GM12878 (cell line): ENCODE data around the gene FEV. TPM values are rescaled to one million over a fixed set of nuclear protein-coding genes. Genes with fewer than 3 reads are reported as not detected.

Source experiments
- ATAC-seq: fragments of 200-7000 bp; cut with Tn5 transposase; 3 replicates; pipeline ENCODE4 v1.9.1; 2020; ENCODE audit warnings: mild to moderate bottlenecking, moderate library complexity
- BruUV-seq: library from RNA; stranded (reverse); fragments of 400-500 nt; replicated peaks from 2 replicates; lab custom pipeline; 2021; lab: Mats Ljungman, UMichigan
- CTCF ChIA-PET: fragments of 300-600 bp; sonication (Branson Sonifier 250); formaldehyde crosslinking; extraction: SDS; loops from one replicate; lab custom pipeline; 2021; ENCODE audit warnings: inconsistent platforms; lab: Yijun Ruan, JAX
- POLR2A ChIA-PET: fragments of 350-600 bp; formaldehyde crosslinking; extraction: SDS; loops from one replicate; lab custom pipeline; 2021; ENCODE audit warnings: inconsistent platforms; lab: Charles Lee
- RAD21 ChIA-PET: fragments of 300-600 bp; sonication (Branson Sonifier 250); formaldehyde crosslinking; loops from one replicate; lab custom pipeline; 2023; ENCODE audit warnings: antibody characterized with exemption; ENCODE audit not compliant: unreplicated experiment; lab: Charles Lee
- SMC1A ChIA-PET: fragments of 300-600 bp; sonication (Branson Sonifier 250); formaldehyde crosslinking; loops from one replicate; lab custom pipeline; 2023; ENCODE audit not compliant: unreplicated experiment, uncharacterized antibody; lab: Charles Lee
- DNase-seq: peaks from one replicate; pipeline ENCODE4 v3.0.0-alpha.2; 2011; ENCODE audit warnings: low read depth, low spot score
- FAIRE-seq: peaks from 3 replicates; lab custom pipeline; 2011; peaks lifted over from hg19 to GRCh38; lab: Jason Lieb, UNC
- H2AFZ ChIP-seq: 2 replicates; pipeline ENCODE4 v1.6.0; 2011; ENCODE audit warnings: low read depth, low read length, control low read depth; ENCODE audit not compliant: control insufficient read depth
- H3K27ac ChIP-seq: 2 replicates; pipeline ENCODE4 v1.5.1; 2011; ENCODE audit warnings: control low read depth; ENCODE audit not compliant: control insufficient read depth, insufficient read depth
- H3K27me3 ChIP-seq, 2 experiments: replicated peaks in 1 of 2; 2 replicates each; pipeline versions ENCODE4 v1.6.0 to v1.6.1; 2011; ENCODE audit warnings: low read length in 1 of 2; ENCODE audit not compliant: control insufficient read depth in 2 of 2, insufficient read depth in 2 of 2
- H3K36me3 ChIP-seq, 2 experiments: 2 replicates each; pipeline ENCODE4 v1.5.1; 2011; ENCODE audit warnings: low read length in 1 of 2; ENCODE audit not compliant: control insufficient read depth in 2 of 2, insufficient read depth in 2 of 2
- H3K4me1 ChIP-seq: 2 replicates; pipeline ENCODE4 v1.6.1; 2011; ENCODE audit warnings: mild to moderate bottlenecking, low read length, moderate library complexity, mixed read lengths; ENCODE audit not compliant: control insufficient read depth, insufficient read depth
- H3K4me2 ChIP-seq: 2 replicates; pipeline ENCODE4 v1.6.0; 2011; ENCODE audit warnings: control low read depth; ENCODE audit not compliant: control insufficient read depth, insufficient read depth
- H3K4me3 ChIP-seq: fragments of 200-600 bp; sonication (generic); 2 replicates; pipeline ENCODE4 v1.5.1; 2016
- H3K79me2 ChIP-seq: 2 replicates; pipeline ENCODE4 v1.6.0; 2011; ENCODE audit warnings: low read length; ENCODE audit not compliant: control insufficient read depth, insufficient read depth
- H3K9ac ChIP-seq: 2 replicates; pipeline ENCODE4 v1.8.0; 2011; ENCODE audit warnings: low read length, control low read depth, mixed read lengths; ENCODE audit not compliant: control insufficient read depth, insufficient read depth
- H3K9me3 ChIP-seq: replicated peaks from 3 replicates; pipeline ENCODE4 v1.5.1; 2011; ENCODE audit warnings: mild to moderate bottlenecking, low read length; ENCODE audit not compliant: control insufficient read depth, insufficient read depth
- H4K20me1 ChIP-seq: 2 replicates; pipeline ENCODE4 v1.6.0; 2011; ENCODE audit not compliant: control insufficient read depth, insufficient read depth
- BCL11A ChIP-seq: IDR thresholded peaks from 2 replicates; pipeline ENCODE4 v1.6.1; 2011; ENCODE audit warnings: low read depth, low read length
- BHLHE40 ChIP-seq, 2 experiments: fragments of 450-650 bp in 1 of 2; IDR thresholded peaks; 2 replicates each; pipeline ENCODE4 v1.6.1; 2011 to 2017; ENCODE audit warnings: low read depth in 2 of 2, borderline replicate concordance in 1 of 2, improper control_type of control experiment in 1 of 2, low read length in 1 of 2, mild to moderate bottlenecking in 1 of 2
- CHD1 ChIP-seq: IDR thresholded peaks from 2 replicates; pipeline ENCODE4 v1.6.1; 2012; ENCODE audit warnings: low read depth, low read length, improper control_type of control experiment
- EZH2 ChIP-seq: IDR thresholded peaks from 2 replicates; pipeline ENCODE4 v1.6.1; 2012; ENCODE audit warnings: low read depth, mild to moderate bottlenecking, control low read depth, inconsistent platforms, low read length, borderline replicate concordance; ENCODE audit not compliant: control insufficient read depth
- LARP7 ChIP-seq: fragments of 450-650 bp; IDR thresholded peaks from 2 replicates; pipeline ENCODE4 v1.6.1; 2017; ENCODE audit warnings: mild to moderate bottlenecking
- PAX8 ChIP-seq: fragments of 450-650 bp; IDR thresholded peaks from 2 replicates; pipeline ENCODE4 v1.6.1; 2017; ENCODE audit warnings: mild to moderate bottlenecking, moderate library complexity
- POLR2A ChIP-seq: IDR thresholded peaks from 2 replicates; pipeline ENCODE4 v1.6.1; 2011; ENCODE audit warnings: low read depth, mild to moderate bottlenecking, low read length
- WRNIP1 ChIP-seq: IDR thresholded peaks from 2 replicates; pipeline ENCODE4 v1.6.1; 2011; ENCODE audit warnings: low read depth, low read length, improper control_type of control experiment, borderline replicate concordance
- ZBTB4 ChIP-seq: fragments of 450-650 bp; formaldehyde crosslinking; IDR thresholded peaks from 2 replicates; pipeline ENCODE4 v1.4.0; 2022; ENCODE audit warnings: mild to moderate bottlenecking, moderate library complexity
- ZNF207 ChIP-seq: fragments of 450-650 bp; IDR thresholded peaks from 2 replicates; pipeline ENCODE4 v1.6.1; 2014; ENCODE audit warnings: antibody characterized with exemption, mild to moderate bottlenecking, borderline replicate concordance
- WGBS: methylation state at CpG from one replicate; pipeline ENCODE4 v1.1.6; 2016; ENCODE audit warnings: low lambda C conversion rate; ENCODE audit not compliant: insufficient replicate concordance, insufficient coverage; ENCODE audit errors: missing lambda C conversion rate; 5-methylcytosine and 5-hydroxymethylcytosine counted together
- in situ Hi-C: fragments of 300-500 bp; cut with MboI; formaldehyde crosslinking; loops from 9 replicates; pipeline ENCODE4 v1.14.3; 2018; ENCODE audit warnings: mixed read lengths
- intact Hi-C: fragments of 100-400 bp; cut with micrococcal nuclease; formaldehyde crosslinking; loops from one replicate; pipeline ENCODE4 v1.14.2; 2022; ENCODE audit not compliant: unreplicated experiment
- polyA plus RNA-seq, 11 experiments: library from polyadenylated mRNA; depleted of rRNA in 4 of 11; unstranded in 6 of 11; stranded (reverse) in 5 of 11; fragments of >200 nt; fragmentation: Nextera tagmentation in 4 of 11; fragmentation: Illumina TruSeq in 1 of 11; extraction: Ambion mirVana in 4 of 11; extraction: Trizol in 1 of 11; gene quantifications; 1 replicate in 1 of 11; 2 replicates in 10 of 11; pipeline versions ENCODE4 v1.2.1 to v1.2.3, GENCODE V29; 2011 to 2016; ENCODE audit warnings: inconsistent platforms in 2 of 11, missing spikeins in 2 of 11, low read depth in 1 of 11
- total RNA-seq, 4 experiments: library from RNA; depleted of rRNA in 3 of 4; stranded (reverse); fragments of >200 nt in 3 of 4; fragmentation: Illumina TruSeq in 1 of 4; extraction: Trizol in 1 of 4; gene quantifications; 2 replicates each; pipeline versions ENCODE4 v1.2.1 to v1.2.3, GENCODE V29; 2013 to 2021
- TF ChIP-seq, protein P1 (sequence below): fragments of 150-350 bp; IDR thresholded peaks from 2 replicates; pipeline ENCODE4 v1.6.1; 2016; ENCODE audit warnings: low read depth, low read length
- TF ChIP-seq, protein P2 (sequence below): fragments of 450-650 bp; IDR thresholded peaks from 2 replicates; pipeline ENCODE4 v1.6.1; 2018; ENCODE audit warnings: mild to moderate bottlenecking, low read depth, moderate library complexity; ENCODE audit not compliant: partially characterized antibody

FEV gene
- total and polyA plus RNA-seq, 10 of the 15 experiments (the other 5 are each of a cell fraction or from before 2014, with no cell fraction given) = not detected

GRCh38 chr2:218990612-218991011, 5.6 kb upstream of the FEV start:
- Histone ChIP-seq H3K9me3 (no peaks in the 10 kb centered on the region), H4K20me1 (peaks cover 3% of the 10 kb centered on the region; the same call in 1 of the 2 replicates), H3K4me2 (no peak overlapping the region), H3K27me3 (peaks cover 27 to 32% of the 10 kb centered on the region in 2 experiments), H3K9ac (no peak overlapping the region), H3K4me3 (no peak overlapping the region), H2AFZ (no peak overlapping the region), H3K36me3 (no peaks in the 10 kb centered on the region), H3K27ac (no peak overlapping the region), H3K4me1 (no peaks in the 10 kb centered on the region), H3K79me2 (no peaks in the 10 kb centered on the region)
- DNase-seq = no peak
- CTCF ChIA-PET = interaction anchor here (1.6 kb wide), 1 partner anchor 39 kb away, joined by 5 read pairs; no protein-coding TSS in a partner anchor
- no peak for FAIRE-seq
- no peak for TF ChIP-seq BHLHE40 (IDR thresholded peaks at IDR 0.05; ENCODE audit: borderline replicate concordance in 1 of 2, low read depth in 2 of 2, low read length in 1 of 2)
- TF ChIP-seq ZBTB4 (CRISPR knock-in tag) = no peak
- TF ChIP-seq WRNIP1 = no peak
- TF ChIP-seq, protein P1, sequence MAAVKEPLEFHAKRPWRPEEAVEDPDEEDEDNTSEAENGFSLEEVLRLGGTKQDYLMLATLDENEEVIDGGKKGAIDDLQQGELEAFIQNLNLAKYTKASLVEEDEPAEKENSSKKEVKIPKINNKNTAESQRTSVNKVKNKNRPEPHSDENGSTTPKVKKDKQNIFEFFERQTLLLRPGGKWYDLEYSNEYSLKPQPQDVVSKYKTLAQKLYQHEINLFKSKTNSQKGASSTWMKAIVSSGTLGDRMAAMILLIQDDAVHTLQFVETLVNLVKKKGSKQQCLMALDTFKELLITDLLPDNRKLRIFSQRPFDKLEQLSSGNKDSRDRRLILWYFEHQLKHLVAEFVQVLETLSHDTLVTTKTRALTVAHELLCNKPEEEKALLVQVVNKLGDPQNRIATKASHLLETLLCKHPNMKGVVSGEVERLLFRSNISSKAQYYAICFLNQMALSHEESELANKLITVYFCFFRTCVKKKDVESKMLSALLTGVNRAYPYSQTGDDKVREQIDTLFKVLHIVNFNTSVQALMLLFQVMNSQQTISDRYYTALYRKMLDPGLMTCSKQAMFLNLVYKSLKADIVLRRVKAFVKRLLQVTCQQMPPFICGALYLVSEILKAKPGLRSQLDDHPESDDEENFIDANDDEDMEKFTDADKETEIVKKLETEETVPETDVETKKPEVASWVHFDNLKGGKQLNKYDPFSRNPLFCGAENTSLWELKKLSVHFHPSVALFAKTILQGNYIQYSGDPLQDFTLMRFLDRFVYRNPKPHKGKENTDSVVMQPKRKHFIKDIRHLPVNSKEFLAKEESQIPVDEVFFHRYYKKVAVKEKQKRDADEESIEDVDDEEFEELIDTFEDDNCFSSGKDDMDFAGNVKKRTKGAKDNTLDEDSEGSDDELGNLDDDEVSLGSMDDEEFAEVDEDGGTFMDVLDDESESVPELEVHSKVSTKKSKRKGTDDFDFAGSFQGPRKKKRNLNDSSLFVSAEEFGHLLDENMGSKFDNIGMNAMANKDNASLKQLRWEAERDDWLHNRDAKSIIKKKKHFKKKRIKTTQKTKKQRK = no peak
- TF ChIP-seq BCL11A = no peak
- TF ChIP-seq, protein P2, sequence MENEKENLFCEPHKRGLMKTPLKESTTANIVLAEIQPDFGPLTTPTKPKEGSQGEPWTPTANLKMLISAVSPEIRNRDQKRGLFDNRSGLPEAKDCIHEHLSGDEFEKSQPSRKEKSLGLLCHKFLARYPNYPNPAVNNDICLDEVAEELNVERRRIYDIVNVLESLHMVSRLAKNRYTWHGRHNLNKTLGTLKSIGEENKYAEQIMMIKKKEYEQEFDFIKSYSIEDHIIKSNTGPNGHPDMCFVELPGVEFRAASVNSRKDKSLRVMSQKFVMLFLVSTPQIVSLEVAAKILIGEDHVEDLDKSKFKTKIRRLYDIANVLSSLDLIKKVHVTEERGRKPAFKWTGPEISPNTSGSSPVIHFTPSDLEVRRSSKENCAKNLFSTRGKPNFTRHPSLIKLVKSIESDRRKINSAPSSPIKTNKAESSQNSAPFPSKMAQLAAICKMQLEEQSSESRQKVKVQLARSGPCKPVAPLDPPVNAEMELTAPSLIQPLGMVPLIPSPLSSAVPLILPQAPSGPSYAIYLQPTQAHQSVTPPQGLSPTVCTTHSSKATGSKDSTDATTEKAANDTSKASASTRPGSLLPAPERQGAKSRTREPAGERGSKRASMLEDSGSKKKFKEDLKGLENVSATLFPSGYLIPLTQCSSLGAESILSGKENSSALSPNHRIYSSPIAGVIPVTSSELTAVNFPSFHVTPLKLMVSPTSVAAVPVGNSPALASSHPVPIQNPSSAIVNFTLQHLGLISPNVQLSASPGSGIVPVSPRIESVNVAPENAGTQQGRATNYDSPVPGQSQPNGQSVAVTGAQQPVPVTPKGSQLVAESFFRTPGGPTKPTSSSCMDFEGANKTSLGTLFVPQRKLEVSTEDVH = no peak
- TF ChIP-seq ZNF207 = no peak
- TF ChIP-seq LARP7 = no peak
- no peak for TF ChIP-seq EZH2
- no peak for TF ChIP-seq CHD1
- no peak for TF ChIP-seq POLR2A
- no peak for TF ChIP-seq PAX8
- SMC1A ChIA-PET = no interaction called here
- no TSS peak for BruUV-seq
- no peak for ATAC-seq
- RAD21 ChIA-PET = interaction anchor here (0.9 kb wide), 1 partner anchor 129 kb away, joined by 3 read pairs; no protein-coding TSS in a partner anchor
- WGBS = 10% methylated on average over 6 of the region's 6 CpGs
- in situ Hi-C loops (no loop called here), intact Hi-C loops (no loop called here)
- POLR2A ChIA-PET = no interaction called here
